Fibroblast of lung (primary cell): ENCODE measurements around the gene NUP210. TPM values are rescaled to one million over a fixed set of nuclear protein-coding genes. Genes with fewer than 3 reads are reported as not detected.

Experiments
- DNase-seq, 2 donors: peaks; one replicate each; pipeline versions ENCODE4 v3.0.0 to v3.0.0-alpha.2; 2010; ENCODE audit warnings: low read depth in 2 of 2
- H2AFZ ChIP-seq: 2 replicates; pipeline ENCODE4 v1.5.1; 2012; ENCODE audit warnings: low read length, control low read depth, inconsistent platforms
- H3K27ac ChIP-seq: 2 replicates; pipeline ENCODE4 v1.5.1; 2011; ENCODE audit warnings: low read length, control low read depth; ENCODE audit not compliant: insufficient read depth
- H3K27me3 ChIP-seq: 2 replicates; pipeline ENCODE4 v1.5.1; 2011; ENCODE audit warnings: mild to moderate bottlenecking, low read length; ENCODE audit not compliant: control insufficient read depth, insufficient read depth
- H3K36me3 ChIP-seq: 2 replicates; pipeline ENCODE4 v1.5.1; 2011; ENCODE audit warnings: low read length; ENCODE audit not compliant: control insufficient read depth, insufficient read depth
- H3K4me1 ChIP-seq: 2 replicates; pipeline ENCODE4 v1.5.1; 2011; ENCODE audit warnings: low read length; ENCODE audit not compliant: control insufficient read depth, insufficient read depth; ENCODE audit errors: extremely low read depth
- H3K4me2 ChIP-seq: 2 replicates; pipeline ENCODE4 v1.5.1; 2011; ENCODE audit warnings: low read length, control low read depth; ENCODE audit not compliant: insufficient read depth; ENCODE audit errors: extremely low read depth
- H3K4me3 ChIP-seq, 4 experiments: fragments of 200-600 bp in 1 of 4; sonication (generic) in 1 of 4; replicated peaks in 1 of 4; 2 replicates each; pipeline ENCODE4 v1.5.1; 2011 to 2016; ENCODE audit warnings: low read length in 4 of 4, low read depth in 3 of 4, mild to moderate bottlenecking in 3 of 4, control low read depth in 2 of 4, inconsistent platforms in 1 of 4, mixed read lengths in 1 of 4; ENCODE audit not compliant: insufficient read depth in 1 of 4; ENCODE audit errors: control extremely low read depth in 1 of 4
- H3K79me2 ChIP-seq: 2 replicates; pipeline ENCODE4 v1.5.1; 2012; ENCODE audit warnings: mild to moderate bottlenecking, low read length, inconsistent platforms; ENCODE audit not compliant: control insufficient read depth, insufficient read depth
- H3K9ac ChIP-seq: 2 replicates; pipeline ENCODE4 v1.5.1; 2011; ENCODE audit warnings: mild to moderate bottlenecking, low read length, control low read depth; ENCODE audit not compliant: insufficient read depth
- H3K9me3 ChIP-seq: 2 replicates; pipeline ENCODE4 v1.5.1; 2012; ENCODE audit warnings: low read depth, low read length; ENCODE audit not compliant: control insufficient read depth, insufficient read depth
- H4K20me1 ChIP-seq: 2 replicates; pipeline ENCODE4 v1.5.1; 2011; ENCODE audit warnings: low read length; ENCODE audit not compliant: control insufficient read depth, insufficient read depth; ENCODE audit errors: extremely low read depth
- EZH2 ChIP-seq: IDR thresholded peaks from 2 replicates; pipeline ENCODE4 v1.5.1; 2012; ENCODE audit warnings: low read length, control low read depth, mild to moderate bottlenecking; ENCODE audit errors: missing control alignments
- polyA plus RNA-seq, 2 donors: library from polyadenylated mRNA; depleted of rRNA in 1 of 2; stranded (reverse) in 1 of 2; unstranded in 1 of 2; fragments of >200 nt; gene quantifications; 2 replicates each; pipeline ENCODE4 v1.2.1, GENCODE V29; 2011 to 2012; ENCODE audit warnings: missing spikeins in 1 of 2
- total RNA-seq: library from RNA; depleted of rRNA; stranded (reverse); fragments of >200 nt; gene quantifications from 2 replicates; pipeline ENCODE4 v1.2.1, GENCODE V29; 2014
- TF ChIP-seq, protein P1 (sequence below), 2 donors: IDR thresholded peaks in 1 of 2; conservative IDR thresholded peaks in 1 of 2; 1 replicate in 1 of 2; 2 replicates in 1 of 2; pipeline ENCODE4 v1.5.1; 2011 to 2012; ENCODE audit warnings: low read length in 2 of 2, control low read depth in 1 of 2, inconsistent platforms in 1 of 2, low read depth in 1 of 2, mild to moderate bottlenecking in 1 of 2

Gene NUP210
- total and polyA plus RNA-seq, 2 donors (not counting 1 experiment from before 2014, with no cell fraction given), result 0.09 to 0.33 TPM

DNA sequence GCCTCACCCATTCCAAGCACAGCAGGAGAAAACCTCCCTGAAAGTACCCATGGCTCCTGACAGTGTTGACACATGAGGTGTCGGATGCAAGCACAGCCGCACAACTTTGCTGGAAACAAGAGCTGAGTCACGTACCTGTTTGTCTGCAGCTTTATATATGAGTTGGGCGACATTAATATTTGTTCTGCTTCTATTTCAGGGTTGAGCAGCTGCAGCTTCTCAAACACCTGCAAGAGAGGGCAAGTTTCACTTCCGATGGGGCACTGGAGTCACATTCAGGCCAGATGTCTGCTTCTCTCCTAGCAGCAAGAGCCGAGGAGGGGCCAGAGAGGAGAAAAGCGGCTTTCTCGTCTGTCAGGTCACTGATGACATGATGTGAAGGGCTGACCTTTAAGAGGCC is 88.0 kb downstream of the NUP210 start:
- Histone ChIP-seq H3K4me1 (no peaks in the 10 kb centered on the region), H4K20me1 (no peaks in the 10 kb centered on the region), H3K79me2 (no peaks in the 10 kb centered on the region), H3K4me2 (no peak overlapping the region), H3K9ac (no peak overlapping the region), H3K4me3 (no peak overlapping the region), H3K9me3 (no peaks in the 10 kb centered on the region), H2AFZ (no peak overlapping the region), H3K27me3 (no peaks in the 10 kb centered on the region), H3K36me3 (no peaks in the 10 kb centered on the region), H3K27ac (no peak overlapping the region)
- DNase-seq, result no peak
- TF ChIP-seq, protein P1, sequence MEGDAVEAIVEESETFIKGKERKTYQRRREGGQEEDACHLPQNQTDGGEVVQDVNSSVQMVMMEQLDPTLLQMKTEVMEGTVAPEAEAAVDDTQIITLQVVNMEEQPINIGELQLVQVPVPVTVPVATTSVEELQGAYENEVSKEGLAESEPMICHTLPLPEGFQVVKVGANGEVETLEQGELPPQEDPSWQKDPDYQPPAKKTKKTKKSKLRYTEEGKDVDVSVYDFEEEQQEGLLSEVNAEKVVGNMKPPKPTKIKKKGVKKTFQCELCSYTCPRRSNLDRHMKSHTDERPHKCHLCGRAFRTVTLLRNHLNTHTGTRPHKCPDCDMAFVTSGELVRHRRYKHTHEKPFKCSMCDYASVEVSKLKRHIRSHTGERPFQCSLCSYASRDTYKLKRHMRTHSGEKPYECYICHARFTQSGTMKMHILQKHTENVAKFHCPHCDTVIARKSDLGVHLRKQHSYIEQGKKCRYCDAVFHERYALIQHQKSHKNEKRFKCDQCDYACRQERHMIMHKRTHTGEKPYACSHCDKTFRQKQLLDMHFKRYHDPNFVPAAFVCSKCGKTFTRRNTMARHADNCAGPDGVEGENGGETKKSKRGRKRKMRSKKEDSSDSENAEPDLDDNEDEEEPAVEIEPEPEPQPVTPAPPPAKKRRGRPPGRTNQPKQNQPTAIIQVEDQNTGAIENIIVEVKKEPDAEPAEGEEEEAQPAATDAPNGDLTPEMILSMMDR (conservative IDR thresholded peaks at IDR 0.05 in 1 of 2, IDR thresholded peaks at IDR 0.05 in 1 of 2; ENCODE audit: low read depth in 1 of 2, low read length in 2 of 2), result no peak
- no peak for TF ChIP-seq EZH2

DNA sequence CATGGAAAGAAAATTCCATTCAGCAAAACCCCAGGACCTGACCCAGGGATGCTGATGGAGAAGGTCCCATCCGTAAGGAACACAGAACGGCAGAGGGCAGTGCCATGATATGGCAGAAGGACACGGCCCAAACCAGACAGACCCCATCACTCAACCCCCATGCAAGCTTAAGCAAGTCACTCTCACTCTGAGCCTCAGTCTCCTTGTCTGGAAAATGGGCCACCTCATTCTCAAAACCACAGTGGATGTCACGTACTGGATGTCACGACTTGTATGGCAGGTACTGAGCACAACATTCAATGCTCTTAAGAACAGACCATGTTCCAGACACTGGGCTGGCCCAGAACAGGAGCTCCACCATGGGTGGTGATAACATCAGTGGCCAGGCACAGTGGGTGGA is 90.4 kb downstream of the NUP210 start:
- no peaks in the 10 kb centered on the region for H3K9me3 ChIP-seq
- H3K79me2 ChIP-seq, result no peaks in the 10 kb centered on the region
- no peak overlapping the region for H3K4me3 ChIP-seq
- no peak overlapping the region for H3K9ac ChIP-seq
- no peak for TF ChIP-seq EZH2
- TF ChIP-seq, protein P1 (conservative IDR thresholded peaks at IDR 0.05 in 1 of 2, IDR thresholded peaks at IDR 0.05 in 1 of 2; ENCODE audit: low read depth in 1 of 2, low read length in 2 of 2), result no peak
- H4K20me1 ChIP-seq, result no peaks in the 10 kb centered on the region
- no peak for DNase-seq
- no peak overlapping the region for H3K27ac ChIP-seq
- no peak overlapping the region for H3K4me2 ChIP-seq
- no peaks in the 10 kb centered on the region for H3K36me3 ChIP-seq
- no peaks in the 10 kb centered on the region for H3K27me3 ChIP-seq
- H2AFZ ChIP-seq, result no peak overlapping the region
- H3K4me1 ChIP-seq, result no peaks in the 10 kb centered on the region

DNA sequence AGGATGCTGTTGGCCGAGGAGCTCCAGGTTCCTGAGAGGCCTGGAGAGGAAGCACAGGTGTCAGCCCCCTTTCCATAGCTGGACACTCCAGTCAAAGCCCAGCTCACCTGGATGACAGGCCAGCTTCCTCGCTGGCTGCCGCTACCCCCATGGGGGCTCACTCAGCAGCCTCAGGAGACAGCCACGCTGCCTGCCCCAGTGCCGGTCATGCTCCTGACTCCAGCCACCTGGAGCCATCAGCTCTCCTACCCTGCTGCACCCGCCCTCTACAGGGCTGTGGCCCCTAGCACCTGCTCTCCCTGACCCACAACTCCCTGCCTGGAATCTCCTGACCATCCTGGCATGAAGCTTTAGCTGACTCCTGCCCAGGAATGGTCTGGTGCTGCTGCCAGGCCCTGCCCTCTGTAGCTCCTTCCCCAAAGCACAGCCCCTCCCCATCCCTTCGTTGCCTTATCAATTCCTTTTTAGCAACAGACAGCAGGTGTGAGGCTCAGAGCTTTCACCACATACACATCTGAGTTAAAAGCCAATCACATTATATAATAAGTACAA is 94.2 kb downstream of the NUP210 start:
- Histone ChIP-seq H3K36me3 (no peaks in the 10 kb centered on the region), H3K79me2 (no peaks in the 10 kb centered on the region), H2AFZ (no peak overlapping the region), H3K27me3 (no peaks in the 10 kb centered on the region), H3K9me3 (no peaks in the 10 kb centered on the region), H4K20me1 (no peaks in the 10 kb centered on the region), H3K4me1 (no peaks in the 10 kb centered on the region), H3K4me3 (no peak overlapping the region), H3K4me2 (no peak overlapping the region), H3K27ac (no peak overlapping the region), H3K9ac (no peak overlapping the region)
- no peak for DNase-seq
- TF ChIP-seq, protein P1 (conservative IDR thresholded peaks at IDR 0.05 in 1 of 2, IDR thresholded peaks at IDR 0.05 in 1 of 2; ENCODE audit: low read depth in 1 of 2, low read length in 2 of 2), result no peak
- no peak for TF ChIP-seq EZH2
